HG03175 (cell line): ENCODE data around the gene CREB3L1.

Source experiments
- ATAC-seq: cut with Tn5 transposase; IDR thresholded peaks from one replicate; pipeline ENCODE4 v1.9.1; 2021; ENCODE audit warnings: mild to moderate bottlenecking, moderate library complexity; ENCODE audit not compliant: unreplicated experiment

Gene CREB3L1

GRCh38 chr11:46272816-46273427 lies 4.5 kb upstream of the CREB3L1 start:
- no peak for ATAC-seq

GRCh38 chr11:46273511-46274205 lies 3.8 kb upstream of the CREB3L1 start:
- no peak for ATAC-seq

GRCh38 chr11:46275964-46276641 lies 1.4 kb upstream of the CREB3L1 start:
- ATAC-seq = no peak

- ATAC-seq = no peak
Measured at GRCh38 chr11:46277313-46277621, 195 bp upstream of the CREB3L1 start.

GRCh38 chr11:46278387-46279125 lies 1.1 kb downstream of the CREB3L1 start:
- no peak for ATAC-seq

- no peak for ATAC-seq
Measured at GRCh38 chr11:46279126-46280099, 2.0 kb downstream of the CREB3L1 start.

- no peak for ATAC-seq
Measured at GRCh38 chr11:46280706-46281105, 3.2 kb downstream of the CREB3L1 start.

GRCh38 chr11:46281371-46281831 lies 3.9 kb downstream of the CREB3L1 start:
- no peak for ATAC-seq

- ATAC-seq = no peak
Measured at GRCh38 chr11:46285173-46285572, 7.7 kb downstream of the CREB3L1 start.

- no peak for ATAC-seq
Measured at GRCh38 chr11:46285594-46286033, 8.2 kb downstream of the CREB3L1 start.

- no peak for ATAC-seq
Measured at GRCh38 chr11:46286789-46287188, 9.3 kb downstream of the CREB3L1 start.

GRCh38 chr11:46288451-46288850 lies 11.0 kb downstream of the CREB3L1 start:
- ATAC-seq = no peak

GRCh38 chr11:46290011-46290410 lies 12.5 kb downstream of the CREB3L1 start:
- no peak for ATAC-seq

GRCh38 chr11:46290598-46291309 lies 13.3 kb downstream of the CREB3L1 start:
- no peak for ATAC-seq

GRCh38 chr11:46291441-46292150 lies 14.1 kb downstream of the CREB3L1 start:
- no peak for ATAC-seq

- no peak for ATAC-seq
Measured at GRCh38 chr11:46293066-46293465, 15.6 kb downstream of the CREB3L1 start.

- ATAC-seq = no peak
Measured at GRCh38 chr11:46293641-46294103, 16.2 kb downstream of the CREB3L1 start.

- no peak for ATAC-seq
Measured at GRCh38 chr11:46294365-46295309, 17.2 kb downstream of the CREB3L1 start.
